Lower leg skin (tissue), 3 donors: Measurements from ENCODE around the gene RPL31.

ENCODE experiments used
- CTCF ChIP-seq, 3 donors: fragments of 450-650 bp; IDR thresholded peaks; one replicate each; pipeline ENCODE4 v1.5.1; 2016; ENCODE audit warnings: antibody characterized with exemption in 3 of 3, mild to moderate bottlenecking in 3 of 3, moderate library complexity in 2 of 3
- POLR2A ChIP-seq, 2 donors: fragments of 450-650 bp; IDR thresholded peaks; one replicate each; pipeline ENCODE4 v1.6.1; 2016 to 2017; ENCODE audit warnings: antibody characterized with exemption in 2 of 2, mild to moderate bottlenecking in 1 of 2, moderate library complexity in 1 of 2

- TF ChIP-seq POLR2A (IDR thresholded peaks at IDR 0.05) (no peak), CTCF (IDR thresholded peaks at IDR 0.05) (no peak)
Measured at GRCh38 chr2:101045330-101045729, 43.2 kb downstream of the RPL31 start.
